Measurements from ENCODE around the gene LZTR1. TPM values are rescaled to one million over a fixed set of nuclear protein-coding genes. Genes with fewer than 3 reads are reported as not detected.

The LZTR1 gene
- total RNA-seq, 4 donors from 2014 or later: 42.4 to 76.3 (median 57.2) TPM

DNA sequence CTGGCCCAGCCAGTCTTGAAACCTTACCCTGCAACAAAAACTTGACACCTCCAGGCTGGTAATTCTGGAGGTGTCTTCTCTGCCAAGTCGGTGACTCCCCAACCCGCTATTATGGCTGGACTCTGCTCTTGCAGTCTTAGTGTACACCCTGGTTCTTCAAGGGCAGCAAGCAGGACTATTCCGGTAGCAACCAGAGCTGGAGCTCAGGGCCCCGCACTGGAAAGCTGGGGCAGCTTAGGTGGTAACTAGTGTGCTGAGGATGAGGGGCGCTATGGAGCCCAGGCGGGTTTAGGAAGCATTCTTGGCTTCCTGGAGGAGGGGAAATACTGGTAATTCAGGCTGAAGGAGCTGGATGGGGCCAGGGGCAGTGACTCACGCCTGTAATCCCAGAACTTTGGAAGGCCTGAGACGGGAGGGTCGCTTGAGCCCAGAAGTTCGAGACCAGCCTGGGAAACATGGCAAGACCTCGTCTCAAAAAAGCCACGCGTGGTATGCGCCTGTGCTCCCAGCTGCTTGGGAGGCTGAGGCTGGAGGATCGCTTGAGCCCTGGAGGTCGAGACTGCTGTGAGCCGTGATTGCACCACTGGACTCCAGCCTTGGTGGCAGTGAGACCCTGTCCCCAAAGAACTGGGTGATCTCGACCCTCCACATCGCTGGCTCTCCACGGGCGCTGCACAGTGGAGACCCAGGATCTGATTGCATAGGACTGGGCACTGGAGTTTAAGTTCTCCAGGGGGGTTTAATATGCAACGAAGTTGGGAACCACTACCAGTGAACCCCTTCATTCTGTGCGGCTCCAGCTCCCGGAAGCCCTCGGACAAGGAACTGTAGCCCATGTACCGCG, 25.6 kb upstream of the LZTR1 start:
- TF ChIP-seq, protein P1, sequence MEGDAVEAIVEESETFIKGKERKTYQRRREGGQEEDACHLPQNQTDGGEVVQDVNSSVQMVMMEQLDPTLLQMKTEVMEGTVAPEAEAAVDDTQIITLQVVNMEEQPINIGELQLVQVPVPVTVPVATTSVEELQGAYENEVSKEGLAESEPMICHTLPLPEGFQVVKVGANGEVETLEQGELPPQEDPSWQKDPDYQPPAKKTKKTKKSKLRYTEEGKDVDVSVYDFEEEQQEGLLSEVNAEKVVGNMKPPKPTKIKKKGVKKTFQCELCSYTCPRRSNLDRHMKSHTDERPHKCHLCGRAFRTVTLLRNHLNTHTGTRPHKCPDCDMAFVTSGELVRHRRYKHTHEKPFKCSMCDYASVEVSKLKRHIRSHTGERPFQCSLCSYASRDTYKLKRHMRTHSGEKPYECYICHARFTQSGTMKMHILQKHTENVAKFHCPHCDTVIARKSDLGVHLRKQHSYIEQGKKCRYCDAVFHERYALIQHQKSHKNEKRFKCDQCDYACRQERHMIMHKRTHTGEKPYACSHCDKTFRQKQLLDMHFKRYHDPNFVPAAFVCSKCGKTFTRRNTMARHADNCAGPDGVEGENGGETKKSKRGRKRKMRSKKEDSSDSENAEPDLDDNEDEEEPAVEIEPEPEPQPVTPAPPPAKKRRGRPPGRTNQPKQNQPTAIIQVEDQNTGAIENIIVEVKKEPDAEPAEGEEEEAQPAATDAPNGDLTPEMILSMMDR (IDR thresholded peaks at IDR 0.05): no peak
- TF ChIP-seq POLR2AphosphoS5 (IDR thresholded peaks at IDR 0.05): no peak
- no peak for TF ChIP-seq POLR2A (IDR thresholded peaks at IDR 0.05; ENCODE audit: low read depth)
- TF ChIP-seq EP300 (IDR thresholded peaks at IDR 0.05): no peak
- 57% methylated on average over 18 of the region's 27 CpGs for WGBS
- Histone ChIP-seq H3K36me3 (peaks cover 3 to 19% (median 17%) of the 10 kb centered on the region in 4 donors), H3K27me3 (no peaks in the 10 kb centered on the region), H3K4me1 (peaks cover 13 to 32% (median 20%) of the 10 kb centered on the region in 4 donors), H3K9me3 (no peaks in the 10 kb centered on the region), H3K27ac (replicated peaks in 1 of 4) (peak overlapping the region; percentile 35 to 63 (median 46)), H3K4me3 (peak overlapping the region; percentile 61 to 79 (median 72))
- no peak for DNase-seq (ENCODE audit: extremely low spot score)
- intact Hi-C loops (cut with DNase I): no loop called here

DNA sequence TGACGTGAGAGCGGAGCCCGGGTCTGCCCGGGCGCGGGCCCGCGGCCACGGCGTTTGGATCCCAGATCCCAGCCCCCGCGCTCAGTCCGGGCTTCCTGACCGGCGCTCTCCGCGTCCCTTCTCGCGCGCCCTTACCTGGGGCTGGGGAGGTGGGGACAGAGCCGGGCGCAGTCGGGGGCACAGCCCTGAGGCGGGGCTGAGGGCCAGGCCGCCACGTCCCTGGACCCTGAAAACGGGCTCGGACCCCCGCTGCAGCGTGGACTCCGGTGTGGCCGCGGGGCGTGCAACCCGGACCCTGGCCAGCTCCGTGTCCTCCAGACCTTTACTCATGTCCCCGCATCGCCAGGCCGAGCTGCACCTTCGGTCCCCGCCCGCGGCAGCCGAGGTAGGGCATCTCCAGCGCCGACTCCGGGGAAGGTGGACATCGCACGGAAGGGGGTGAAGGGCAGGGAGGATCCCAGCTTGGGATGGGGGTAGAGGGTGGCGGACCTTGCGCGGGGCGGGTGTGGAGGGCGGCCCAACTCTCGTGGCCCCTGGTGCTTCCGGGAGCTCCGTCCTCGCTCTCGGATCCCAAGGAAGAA, 24.9 kb upstream of the LZTR1 start:
- Histone ChIP-seq H3K36me3 (peaks cover 0 to 13% (median 10%) of the 10 kb centered on the region in 4 donors), H3K4me3 (peak overlapping the region; percentile 61 to 79 (median 72)), H3K4me1 (peaks cover 13 to 32% (median 20%) of the 10 kb centered on the region in 4 donors), H3K27me3 (no peaks in the 10 kb centered on the region), H3K9me3 (no peaks in the 10 kb centered on the region), H3K27ac (replicated peaks in 1 of 4) (peak overlapping the region; percentile 35 to 63 (median 46))
- TF ChIP-seq, protein P1 (IDR thresholded peaks at IDR 0.05): no peak
- DNase-seq (ENCODE audit: extremely low spot score): no peak
- WGBS: 1% methylated on average over 14 of the region's 59 CpGs
- intact Hi-C loops (cut with DNase I): no loop called here

DNA sequence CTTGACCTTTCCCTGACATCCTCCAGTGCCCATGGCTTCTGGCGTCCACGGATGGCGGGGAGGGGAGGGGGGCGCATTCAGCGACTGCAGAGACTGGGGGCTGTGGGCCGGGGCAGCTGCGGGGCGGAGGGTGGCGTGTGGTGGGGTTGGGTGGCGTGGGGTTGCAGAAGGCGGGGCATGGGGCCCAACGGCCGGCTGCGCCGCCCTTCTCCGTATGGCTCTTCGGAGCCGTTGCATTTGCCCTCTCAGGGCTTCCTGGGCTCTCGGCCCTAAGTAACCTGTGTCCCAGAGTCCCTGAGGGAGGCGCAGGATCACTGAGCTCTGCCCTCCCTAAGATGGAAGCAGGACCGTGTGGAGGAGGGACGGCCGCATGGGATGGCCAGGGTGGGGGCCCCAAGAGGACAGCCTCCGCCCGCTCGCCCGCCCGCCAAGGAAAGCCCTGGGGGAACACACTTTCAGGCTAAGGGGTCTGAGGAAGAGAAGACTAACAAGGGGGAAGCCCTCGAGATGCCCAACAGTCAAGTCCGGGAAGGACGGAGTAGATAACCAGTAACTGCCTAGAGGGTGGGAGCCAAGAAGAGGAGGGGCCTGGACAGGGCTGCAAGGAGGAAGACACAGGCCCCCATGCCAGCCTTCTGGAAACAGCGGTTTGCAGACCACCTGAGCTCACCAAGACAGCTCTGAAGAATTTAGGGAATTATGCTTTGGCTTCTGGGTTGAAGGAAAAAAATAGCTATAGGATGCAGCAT, 24.2 kb upstream of the LZTR1 start:
- H3K27ac ChIP-seq (replicated peaks in 1 of 4): peak overlapping the region; percentile 35 to 63 (median 46)
- peaks cover 13 to 32% (median 20%) of the 10 kb centered on the region in 4 donors for H3K4me1 ChIP-seq
- no peak for DNase-seq (ENCODE audit: extremely low spot score)
- no peaks in the 10 kb centered on the region for H3K27me3 ChIP-seq
- peaks cover 0 to 6% (median 4%) of the 10 kb centered on the region in 4 donors for H3K36me3 ChIP-seq
- intact Hi-C loops (cut with DNase I): no loop called here
- peak overlapping the region; percentile 61 to 79 (median 72) for H3K4me3 ChIP-seq
- TF ChIP-seq EP300 (IDR thresholded peaks at IDR 0.05): no peak
- TF ChIP-seq, protein P1 (IDR thresholded peaks at IDR 0.05): no peak
- TF ChIP-seq POLR2AphosphoS5 (IDR thresholded peaks at IDR 0.05): no peak
- TF ChIP-seq POLR2A (IDR thresholded peaks at IDR 0.05; ENCODE audit: low read depth): no peak
- 8% methylated on average over 17 of the region's 32 CpGs for WGBS
- H3K9me3 ChIP-seq: no peaks in the 10 kb centered on the region

DNA sequence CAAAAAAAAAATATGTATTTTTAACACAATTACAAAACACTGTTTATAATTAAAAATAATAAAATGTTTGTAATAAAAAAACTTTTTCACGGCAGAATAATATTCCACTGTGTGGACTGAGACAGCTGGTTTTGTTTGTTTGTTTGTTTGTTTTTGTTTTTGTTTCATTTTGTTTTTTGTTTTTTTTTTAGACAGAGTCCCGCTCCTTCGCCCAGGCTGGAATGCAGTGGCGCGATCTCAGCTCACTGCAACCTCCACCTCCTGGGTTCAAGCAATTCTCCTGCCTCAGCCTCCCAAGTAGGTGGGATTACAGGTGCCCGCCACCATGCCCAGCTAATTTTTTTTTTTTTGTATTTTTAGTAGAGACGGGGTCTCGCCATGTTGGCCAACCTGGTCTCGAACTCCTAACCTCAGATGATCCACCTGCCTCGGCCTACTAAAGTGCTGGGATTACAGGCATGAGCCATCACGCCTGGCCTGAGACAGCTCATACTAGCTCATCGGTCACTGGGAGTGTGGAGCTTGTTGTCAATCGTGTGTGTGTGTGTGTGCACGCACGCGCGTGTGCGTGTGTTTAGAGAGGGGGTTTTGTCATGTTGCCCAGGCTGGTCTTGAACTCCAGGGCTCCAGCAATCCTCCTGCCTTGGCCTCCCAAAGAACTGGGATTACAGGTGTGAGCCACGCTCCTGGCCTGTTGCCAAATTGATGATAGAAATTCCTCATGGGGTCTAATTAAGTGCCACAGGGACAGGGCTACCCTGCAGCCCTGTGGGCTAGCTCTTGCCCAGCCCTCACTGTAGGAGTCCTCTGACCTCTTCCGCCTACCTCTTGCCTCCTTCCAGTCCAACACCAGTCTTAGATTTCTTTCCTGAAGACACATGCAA, 22.3 kb upstream of the LZTR1 start:
- no peak overlapping the region for H3K27ac ChIP-seq (replicated peaks in 1 of 4)
- 95% methylated on average over 20 of the region's 20 CpGs for WGBS
- intact Hi-C loops (cut with DNase I): loop anchor here (10.0 kb wide), 2 partner anchors 55 to 75 kb away; partner anchors contain the start of gene P2RX6
- no peaks in the 10 kb centered on the region for H3K36me3 ChIP-seq
- peaks cover 0 to 13% (median 4%) of the 10 kb centered on the region in 4 donors for H3K27me3 ChIP-seq
- no peaks in the 10 kb centered on the region for H3K9me3 ChIP-seq
- no peak for TF ChIP-seq EP300 (IDR thresholded peaks at IDR 0.05)
- TF ChIP-seq, protein P1 (IDR thresholded peaks at IDR 0.05): no peak
- no peak for TF ChIP-seq POLR2A (IDR thresholded peaks at IDR 0.05; ENCODE audit: low read depth)
- no peak for TF ChIP-seq POLR2AphosphoS5 (IDR thresholded peaks at IDR 0.05)
- H3K4me1 ChIP-seq: peaks cover 15 to 34% (median 27%) of the 10 kb centered on the region in 4 donors
- no peak for DNase-seq (ENCODE audit: extremely low spot score)
- no peak overlapping the region for H3K4me3 ChIP-seq
